Transverse colon (tissue), 4 donors: Measurements from ENCODE around the gene UBALD1. TPM values are rescaled to one million over a fixed set of nuclear protein-coding genes. Genes with fewer than 3 reads are reported as not detected.
"Not testable (repeated sequence)": the region's sequence is repeated elsewhere in the genome, so short reads cannot be mapped to it uniquely, and the experiment has no call there.

Experiments
- DNase-seq: peaks from one replicate; pipeline ENCODE4 v3.0.0-alpha.2; 2019
- H3K27ac ChIP-seq, 4 donors: fragments of 200-600 bp; sonication (generic); 2 replicates each; pipeline ENCODE4 v1.5.1; 2016 to 2018; ENCODE audit warnings: inconsistent platforms in 4 of 4
- H3K27me3 ChIP-seq: fragments of 200-600 bp; sonication (generic); 2 replicates; pipeline ENCODE4 v1.5.1; 2017; ENCODE audit warnings: inconsistent platforms
- H3K36me3 ChIP-seq, 4 donors: fragments of 200-600 bp; sonication (generic); 2 replicates each; pipeline ENCODE4 v1.5.1; 2017 to 2019; ENCODE audit warnings: inconsistent platforms in 4 of 4
- H3K4me1 ChIP-seq, 4 donors: fragments of 200-600 bp; sonication (generic); 2 replicates each; pipeline ENCODE4 v1.5.1; 2017 to 2020; ENCODE audit warnings: inconsistent platforms in 4 of 4
- H3K4me3 ChIP-seq, 4 donors: fragments of 200-600 bp; sonication (generic); 1 replicate in 1 of 4; 2 replicates in 3 of 4; pipeline versions ENCODE4 v1.5.1 to v1.6.1; 2017 to 2019; ENCODE audit warnings: inconsistent platforms in 4 of 4
- H3K9me3 ChIP-seq, 2 donors: fragments of 200-600 bp; sonication (generic); 2 replicates each; pipeline ENCODE4 v1.5.1; 2017 to 2019; ENCODE audit warnings: inconsistent platforms in 2 of 2
- CTCF ChIP-seq, 5 experiments: fragments of 200-600 bp in 3 of 5; fragments of 450-650 bp in 2 of 5; sonication (generic) in 3 of 5; IDR thresholded peaks; 1 replicate in 2 of 5; 2 replicates in 3 of 5; pipeline ENCODE4 v1.5.1; 2016 to 2017; ENCODE audit warnings: antibody characterized with exemption in 5 of 5, inconsistent platforms in 3 of 5, mild to moderate bottlenecking in 2 of 5, moderate library complexity in 1 of 5
- EP300 ChIP-seq: sonication (generic); formaldehyde crosslinking; IDR thresholded peaks from one replicate; pipeline ENCODE4 v1.6.1; 2017; ENCODE audit warnings: antibody characterized with exemption, low read depth
- POLR2A ChIP-seq: fragments of 450-650 bp; IDR thresholded peaks from one replicate; pipeline ENCODE4 v1.6.1; 2016; ENCODE audit warnings: antibody characterized with exemption, mild to moderate bottlenecking, moderate library complexity
- POLR2AphosphoS5 ChIP-seq, 3 donors: sonication (generic); formaldehyde crosslinking; IDR thresholded peaks; one replicate each; pipeline ENCODE4 v1.6.1; 2016; ENCODE audit warnings: antibody characterized with exemption in 3 of 3
- WGBS, 2 donors: methylation state at CpG; one replicate each; pipeline ENCODE4 v1.1.5; 2018; ENCODE audit warnings: low coverage in 1 of 2; 5-methylcytosine and 5-hydroxymethylcytosine counted together
- in situ Hi-C, 4 donors: fragments of 200-750 bp; cut with MboI; loops; one replicate each; pipeline versions ENCODE4 v1.15.0 to v1.15.1; 2017; ENCODE audit warnings: low sequenced_read_pairs in 3 of 4, low pct_ligation_motif_present in 1 of 4, low pct_unique_long_range_greater_than_20kb in 1 of 4
- intact Hi-C: fragments of 100-400 bp; cut with DNase I; formaldehyde crosslinking; loops from one replicate; pipeline ENCODE4 v1.15.1; 2023; ENCODE audit warnings: low total_unique reads
- total RNA-seq, 4 donors: library from RNA; depleted of rRNA; stranded (reverse); fragments of >200 nt; gene quantifications; one replicate each; pipeline ENCODE4 v1.1.0, GENCODE V29; 2016

Gene UBALD1
- total RNA-seq, 4 donors from 2014 or later, result 8.6 to 18.0 (median 10.5) TPM

DNA sequence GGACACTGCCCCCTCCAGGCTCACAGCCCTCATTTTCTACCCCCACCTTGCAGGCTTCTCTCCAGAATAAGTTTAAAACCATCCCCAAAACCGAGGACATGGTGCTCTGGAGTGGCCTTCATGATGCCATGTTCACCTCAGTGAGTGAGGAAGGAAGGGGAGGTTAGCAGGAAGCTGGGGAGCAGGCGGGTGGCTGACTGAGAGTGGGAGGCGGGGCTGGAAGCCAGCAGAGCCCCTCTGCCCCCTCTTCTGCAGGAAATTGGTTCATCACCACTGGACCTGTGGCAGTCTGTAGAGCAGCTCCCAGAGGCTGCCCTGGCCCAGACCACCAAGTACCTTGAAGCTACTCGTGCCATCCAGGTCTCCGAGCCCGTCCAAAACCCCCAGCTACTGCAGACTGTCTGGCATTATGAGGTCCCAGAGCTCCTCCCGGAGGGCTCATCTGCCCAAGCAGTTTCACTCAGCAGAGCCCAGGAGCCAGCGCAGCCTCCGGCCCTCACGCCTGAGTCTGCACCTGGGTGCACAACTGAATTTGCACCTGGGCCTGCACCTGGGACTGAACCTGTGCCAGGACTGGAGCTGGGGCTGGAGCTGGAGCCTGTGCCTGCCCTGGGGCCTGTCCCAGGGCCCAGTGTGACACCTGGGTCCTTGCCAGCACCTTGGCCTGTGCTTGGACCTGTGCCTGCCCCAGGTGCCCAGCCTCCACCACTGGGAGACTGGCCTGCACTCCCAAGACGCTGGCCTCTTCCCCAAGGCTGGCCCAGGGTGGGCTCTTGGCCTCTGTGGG lies 39.6 kb downstream of the UBALD1 start:
- Histone ChIP-seq H3K4me3 (no peak overlapping the region), H3K27me3 (no peaks in the 10 kb centered on the region), H3K36me3 (no peaks in the 10 kb centered on the region), H3K4me1 (no peaks in the 10 kb centered on the region), H3K9me3 (no peaks in the 10 kb centered on the region), H3K27ac (no peak overlapping the region)
- in situ Hi-C loops, result no loop called here
- intact Hi-C loops, result no loop called here
- 61% methylated on average over 5 of the region's 11 CpGs; no CpG with 5 or more reads in 1 of the 2 donors for WGBS, 2 donors
- TF ChIP-seq POLR2AphosphoS5 (IDR thresholded peaks at IDR 0.05), result no peak
- no peak for TF ChIP-seq CTCF (IDR thresholded peaks at IDR 0.05)
- TF ChIP-seq POLR2A, result no peak
- no peak for TF ChIP-seq EP300
- no peak for DNase-seq

DNA sequence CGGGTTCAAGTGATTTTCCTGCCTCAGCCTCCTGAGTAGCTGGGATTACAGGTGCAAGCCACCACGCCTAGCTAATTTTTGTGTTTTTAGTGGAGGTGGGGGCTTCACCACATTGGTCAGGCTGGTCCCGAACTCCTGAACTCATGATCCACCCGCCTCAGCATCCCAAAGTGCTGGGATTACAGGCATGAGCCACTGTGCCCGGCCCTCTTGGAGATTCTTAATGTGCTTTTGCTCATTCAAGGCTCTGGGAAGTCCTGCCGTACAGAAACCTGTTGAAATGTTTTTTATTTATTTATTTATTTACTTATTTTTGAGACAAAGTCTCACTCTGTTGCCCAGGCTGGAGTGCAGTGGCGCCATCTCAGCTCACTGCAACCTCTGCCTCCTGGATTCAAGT lies 40.8 kb downstream of the UBALD1 start:
- in situ Hi-C loops, result not testable (repeated sequence)
- 79 to 80% methylated on average over 6 to 7 of the region's 7 CpGs for WGBS, 2 donors

DNA sequence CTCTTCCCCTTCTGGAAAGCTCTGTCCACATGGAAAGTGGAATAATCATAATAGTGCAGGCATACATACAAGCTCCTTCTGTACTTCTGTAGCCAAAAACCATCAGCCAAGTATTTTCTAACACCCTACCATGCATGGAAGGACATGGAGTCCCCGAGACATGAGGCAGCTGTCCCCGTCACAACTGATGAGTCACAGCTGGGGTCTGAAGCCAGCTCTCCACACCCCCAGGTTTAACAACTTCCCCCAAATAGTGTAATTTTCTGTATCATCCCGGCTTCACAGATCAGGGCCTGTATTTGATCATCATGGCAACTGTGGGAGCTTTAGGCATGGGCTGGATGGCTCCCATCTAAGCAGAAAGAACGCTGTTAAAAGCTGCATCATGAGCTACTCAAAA lies 42.0 kb downstream of the UBALD1 start:
- Histone ChIP-seq H3K27me3 (no peaks in the 10 kb centered on the region), H3K4me1 (no peaks in the 10 kb centered on the region), H3K4me3 (no peak overlapping the region), H3K36me3 (no peaks in the 10 kb centered on the region), H3K9me3 (no peaks in the 10 kb centered on the region), H3K27ac (no peak overlapping the region)
- 60 to 73% methylated on average over 2 to 4 of the region's 4 CpGs for WGBS, 2 donors
- intact Hi-C loops, result no loop called here
- in situ Hi-C loops, result no loop called here
- DNase-seq, result no peak
- TF ChIP-seq POLR2AphosphoS5 (IDR thresholded peaks at IDR 0.05) (peak; percentile 28 to 76 (median 42)), CTCF (IDR thresholded peaks at IDR 0.05) (no peak)

More for the DNA sequence above, 40.8 kb downstream of the UBALD1 start:
- DNase-seq, H3K9me3 ChIP-seq, H3K4me1 ChIP-seq, H3K4me3 ChIP-seq, H3K27me3 ChIP-seq, H3K36me3 ChIP-seq, intact Hi-C loops, H3K27ac ChIP-seq: not testable (repeated sequence)

- no peaks in the 10 kb centered on the region for H3K9me3 ChIP-seq
- no peak for DNase-seq
- H3K27ac ChIP-seq, result no peak overlapping the region
- WGBS, 2 donors, result 83 to 84% methylated on average over 12 to 15 of the region's 15 CpGs
- H3K4me1 ChIP-seq, result no peaks in the 10 kb centered on the region
- H3K36me3 ChIP-seq, result no peaks in the 10 kb centered on the region
- in situ Hi-C loops (no loop called here), intact Hi-C loops (no loop called here)
- H3K4me3 ChIP-seq, result no peak overlapping the region
- TF ChIP-seq EP300, result no peak
- H3K27me3 ChIP-seq, result no peaks in the 10 kb centered on the region
Measured at GRCh38 chr16:4570688-4571321, 43.9 kb downstream of the UBALD1 start.

GRCh38 chr16:4570086-4570485 lies 44.6 kb downstream of the UBALD1 start:
- no peak overlapping the region for H3K27ac ChIP-seq
- no peaks in the 10 kb centered on the region for H3K4me1 ChIP-seq
- TF ChIP-seq POLR2A (no peak), CTCF (IDR thresholded peaks at IDR 0.05) (no peak), EP300 (no peak), POLR2AphosphoS5 (IDR thresholded peaks at IDR 0.05) (no peak)
- no peak overlapping the region for H3K4me3 ChIP-seq
- no peaks in the 10 kb centered on the region for H3K36me3 ChIP-seq
- DNase-seq, result no peak
- 73 to 80% methylated on average over 3 to 6 of the region's 6 CpGs for WGBS, 2 donors
- in situ Hi-C loops (no loop called here), intact Hi-C loops (no loop called here)
- H3K9me3 ChIP-seq, result no peaks in the 10 kb centered on the region
- H3K27me3 ChIP-seq, result no peaks in the 10 kb centered on the region
